ENCODE measurements around the gene FAM120B.

GRCh38 chr6:170301184-170301583, 5.4 kb upstream of the FAM120B start:
- TF ChIP-seq POLR2AphosphoS5 (IDR thresholded peaks at IDR 0.05; ENCODE audit: low read depth, low read length) (no peak), POLR2A (IDR thresholded peaks at IDR 0.05; ENCODE audit: low read depth, low read length) (no peak)

All from GM12892 (cell line).